Dermis microvascular lymphatic vessel endothelial cell (primary cell): ENCODE measurements around the gene PDE6C. TPM values are rescaled to one million over a fixed set of nuclear protein-coding genes. Genes with fewer than 3 reads are reported as not detected.
A peak's percentile ranks its signal among the peaks of the same experiment; 100 is the strongest.
"Not testable (repeated sequence)": the region's sequence is repeated elsewhere in the genome, so short reads cannot be mapped to it uniquely, and the experiment has no call there.

Experiments
- DNase-seq, 2 donors: peaks; one replicate each; pipeline versions ENCODE4 v3.0.0 to v3.0.0-alpha.2; 2010; ENCODE audit warnings: low read depth in 2 of 2
- total RNA-seq: library from RNA; depleted of rRNA; stranded (reverse); fragments of >200 nt; gene quantifications from 2 replicates; pipeline ENCODE4 v1.2.1, GENCODE V29; 2014

Gene PDE6C
- total RNA-seq, 1 donor from 2014 or later, result not detected

- no peak for DNase-seq
These were observed 18.6 kb downstream of the PDE6C start for GRCh38 chr10:93630625-93631557.

- no peak for DNase-seq
These were observed 27.5 kb downstream of the PDE6C start for GRCh38 chr10:93639791-93640190.

- DNase-seq, result peak in 1 of 2 donors; percentile 13
These were observed 40.5 kb downstream of the PDE6C start for GRCh38 chr10:93652857-93653256.

GRCh38 chr10:93654201-93654600, 41.9 kb downstream of the PDE6C start:
- no peak for DNase-seq

- no peak for DNase-seq
These were observed 43.8 kb downstream of the PDE6C start for GRCh38 chr10:93656155-93656554.

GRCh38 chr10:93657757-93658156, 45.4 kb downstream of the PDE6C start:
- no peak for DNase-seq

GRCh38 chr10:93666030-93666429, 53.7 kb downstream of the PDE6C start:
- DNase-seq, result no peak

GRCh38 chr10:93667795-93668194, 55.5 kb downstream of the PDE6C start:
- no peak for DNase-seq

- DNase-seq, result no peak
These were observed 58.0 kb downstream of the PDE6C start for GRCh38 chr10:93670372-93670771.

GRCh38 chr10:93671042-93671441, 58.7 kb downstream of the PDE6C start:
- DNase-seq, result no peak

GRCh38 chr10:93672022-93672678, 59.8 kb downstream of the PDE6C start:
- DNase-seq, result no peak

GRCh38 chr10:93672890-93673289, 60.6 kb downstream of the PDE6C start:
- no peak for DNase-seq

GRCh38 chr10:93673791-93674190, 61.5 kb downstream of the PDE6C start:
- no peak for DNase-seq

- DNase-seq, result no peak
These were observed 66.0 kb downstream of the PDE6C start for GRCh38 chr10:93678386-93678785.

- DNase-seq, result no peak
These were observed 66.7 kb downstream of the PDE6C start for GRCh38 chr10:93678805-93679587.

- DNase-seq, result peak; percentile 33 to 57
These were observed 68.2 kb downstream of the PDE6C start for GRCh38 chr10:93680412-93681047.

- no peak for DNase-seq
These were observed 75.4 kb downstream of the PDE6C start for GRCh38 chr10:93687737-93688136.

- DNase-seq, result no peak
These were observed 83.4 kb downstream of the PDE6C start for GRCh38 chr10:93695740-93696139.

- not testable (repeated sequence) for DNase-seq
These were observed 84.2 kb downstream of the PDE6C start for GRCh38 chr10:93696582-93696981.

GRCh38 chr10:93697207-93697606, 84.9 kb downstream of the PDE6C start:
- DNase-seq, result no peak

GRCh38 chr10:93701866-93702209, 89.5 kb downstream of the PDE6C start:
- peak in 1 of 2 donors; percentile 50 for DNase-seq
